C4-2B (cell line): Measurements from ENCODE around the gene PTPRN2.

ENCODE experiments used
- H3K27ac ChIP-seq: fragments of 450-650 bp; 2 replicates; pipeline ENCODE4 v1.5.1; 2017
- CTCF ChIP-seq: fragments of 450-650 bp; conservative IDR thresholded peaks from 2 replicates; pipeline ENCODE4 v1.5.1; 2017; ENCODE audit warnings: mild to moderate bottlenecking
- ZFX ChIP-seq: fragments of 450-650 bp; IDR thresholded peaks from 2 replicates; pipeline ENCODE4 v1.6.1; 2017

PTPRN2 gene

GRCh38 chr7:157711353-157711888, 876.2 kb downstream of the PTPRN2 start:
- TF ChIP-seq ZFX = no peak
- TF ChIP-seq CTCF = no peak
- no peak overlapping the region for H3K27ac ChIP-seq

GRCh38 chr7:157710396-157710795, 877.2 kb downstream of the PTPRN2 start:
- TF ChIP-seq ZFX = no peak
- no peak for TF ChIP-seq CTCF
- H3K27ac ChIP-seq = no peak overlapping the region

GRCh38 chr7:157709531-157710251, 877.9 kb downstream of the PTPRN2 start:
- no peak overlapping the region for H3K27ac ChIP-seq
- TF ChIP-seq ZFX = no peak
- no peak for TF ChIP-seq CTCF

DNA sequence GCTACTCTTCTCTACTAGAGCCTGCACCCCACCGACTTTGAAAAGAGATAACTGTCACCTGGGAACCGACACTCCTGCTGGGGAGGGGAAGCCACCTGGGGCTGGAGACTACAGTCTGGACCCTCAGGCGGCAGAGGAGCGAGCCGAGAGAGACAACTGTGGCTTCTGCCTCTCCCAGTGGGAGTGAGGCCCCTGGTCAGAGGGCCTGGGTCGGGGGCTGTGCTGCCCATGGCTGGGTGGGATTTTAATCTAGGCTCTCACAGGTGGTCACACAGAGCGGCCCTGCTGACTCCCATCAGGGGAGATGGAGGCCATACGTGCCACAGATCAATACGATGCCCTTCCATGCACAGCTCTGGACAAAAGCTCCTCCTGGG, 878.7 kb downstream of the PTPRN2 start:
- TF ChIP-seq ZFX = no peak
- no peak for TF ChIP-seq CTCF
- H3K27ac ChIP-seq = no peak overlapping the region

- no peak for TF ChIP-seq CTCF
- no peak for TF ChIP-seq ZFX
- H3K27ac ChIP-seq = no peak overlapping the region
Measured at GRCh38 chr7:157707983-157708918, 879.4 kb downstream of the PTPRN2 start.

DNA sequence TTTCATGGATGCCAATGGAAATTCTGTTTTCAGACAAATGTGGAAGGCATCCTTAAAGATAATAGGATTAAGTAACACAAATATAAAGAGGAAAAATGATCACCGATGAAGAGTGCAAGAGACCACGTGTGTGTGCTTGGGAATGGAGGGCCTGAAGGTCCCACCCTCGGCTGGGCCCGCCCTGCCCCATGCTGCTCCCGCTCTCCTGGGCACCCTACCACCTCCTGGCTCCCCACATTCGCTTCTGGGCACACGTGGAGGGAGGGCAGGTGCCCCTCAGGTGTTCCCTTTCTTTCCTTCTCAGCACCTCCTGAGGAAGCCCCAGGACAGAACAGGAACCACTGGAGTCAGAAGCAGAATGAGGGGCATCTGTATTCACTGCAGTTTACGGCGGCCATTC, 883.3 kb downstream of the PTPRN2 start:
- no peak overlapping the region for H3K27ac ChIP-seq
- TF ChIP-seq CTCF (no peak), ZFX (no peak)
